GM19238 (cell line): ENCODE data around the gene FBXW9.
"Not testable (repeated sequence)": the region's sequence is repeated elsewhere in the genome, so short reads cannot be mapped to it uniquely, and the experiment has no call there.

Experiments
- DNase-seq: peaks from one replicate; pipeline ENCODE4 v3.0.0; 2011; ENCODE audit warnings: low spot score; ENCODE audit not compliant: insufficient read length

Gene FBXW9

GRCh38 chr19:12715929-12716328 lies 19.5 kb upstream of the FBXW9 start:
- DNase-seq, result no peak

- no peak for DNase-seq
These were observed 18.7 kb upstream of the FBXW9 start for GRCh38 chr19:12715102-12715501.

- not testable (repeated sequence) for DNase-seq
These were observed 16.9 kb upstream of the FBXW9 start for GRCh38 chr19:12713304-12713703.

- DNase-seq, result not testable (repeated sequence)
These were observed 15.6 kb upstream of the FBXW9 start for GRCh38 chr19:12712077-12712476.

- no peak for DNase-seq
These were observed 14.8 kb upstream of the FBXW9 start for GRCh38 chr19:12711187-12711586.

GRCh38 chr19:12708641-12709040 lies 12.2 kb upstream of the FBXW9 start:
- DNase-seq, result no peak

GRCh38 chr19:12706332-12706718 lies 9.9 kb upstream of the FBXW9 start:
- DNase-seq, result no peak

- no peak for DNase-seq
These were observed 9.4 kb upstream of the FBXW9 start for GRCh38 chr19:12705654-12706331.

- DNase-seq, result no peak
These were observed 8.7 kb upstream of the FBXW9 start for GRCh38 chr19:12705169-12705568.

- peak; percentile 44 for DNase-seq
These were observed 6.6 kb upstream of the FBXW9 start for GRCh38 chr19:12703046-12703445.

GRCh38 chr19:12701596-12702282 lies 5.3 kb upstream of the FBXW9 start:
- DNase-seq, result no peak

GRCh38 chr19:12698138-12698537 lies 1.7 kb upstream of the FBXW9 start:
- no peak for DNase-seq

- DNase-seq, result not testable (repeated sequence)
These were observed 994 bp upstream of the FBXW9 start for GRCh38 chr19:12697425-12697824.

GRCh38 chr19:12695997-12696365 lies 450 bp downstream of the FBXW9 start:
- DNase-seq, result no peak

GRCh38 chr19:12695514-12695913 lies 917 bp downstream of the FBXW9 start:
- no peak for DNase-seq

GRCh38 chr19:12695096-12695495 lies 1.3 kb downstream of the FBXW9 start:
- no peak for DNase-seq

- DNase-seq, result no peak
These were observed 1.8 kb downstream of the FBXW9 start for GRCh38 chr19:12694641-12695040.

GRCh38 chr19:12692960-12693359 lies 3.5 kb downstream of the FBXW9 start:
- DNase-seq, result no peak

GRCh38 chr19:12689581-12690216 lies 6.7 kb downstream of the FBXW9 start:
- no peak for DNase-seq

- no peak for DNase-seq
These were observed 7.4 kb downstream of the FBXW9 start for GRCh38 chr19:12689012-12689411.

GRCh38 chr19:12687496-12688196 lies 8.8 kb downstream of the FBXW9 start, which contains the start of gene GNG14:
TSS of gene GNG14 (plus strand) at chr19:12687998. CDS start at chr19:12688049, 51 bp downstream.
- DNase-seq, result no peak

- no peak for DNase-seq
These were observed 10.6 kb downstream of the FBXW9 start for GRCh38 chr19:12685831-12686230.
